ENCODE data around the gene ZDHHC14.

The ZDHHC14 gene

GRCh38 chr6:157516319-157517026 lies 135.5 kb downstream of the ZDHHC14 start:
- CTCF ChIA-PET: no interaction called here
- H3K27ac ChIP-seq: no peak overlapping the region
- DNase-seq (ENCODE audit: low spot score): no peak
- POLR2A ChIA-PET (ENCODE audit: low non-redundant PET): no interaction called here
- TF ChIP-seq CTCF (conservative IDR thresholded peaks at IDR 0.05; ENCODE audit: low read depth): no peak

GRCh38 chr6:157517601-157518359 lies 136.8 kb downstream of the ZDHHC14 start:
- DNase-seq (ENCODE audit: low spot score): no peak
- CTCF ChIA-PET: no interaction called here

GRCh38 chr6:157518397-157519250 lies 137.6 kb downstream of the ZDHHC14 start:
- DNase-seq (ENCODE audit: low spot score): no peak
- ChIA-PET CTCF (no interaction called here), POLR2A (ENCODE audit: low non-redundant PET) (no interaction called here)
- H3K27ac ChIP-seq: no peak overlapping the region
- no peak for TF ChIP-seq CTCF (conservative IDR thresholded peaks at IDR 0.05; ENCODE audit: low read depth)

More at GRCh38 chr6:157517601-157518359, 136.8 kb downstream of the ZDHHC14 start:
- no peak for TF ChIP-seq CTCF (conservative IDR thresholded peaks at IDR 0.05; ENCODE audit: low read depth)
- no peak overlapping the region for H3K27ac ChIP-seq
- POLR2A ChIA-PET (ENCODE audit: low non-redundant PET): no interaction called here

- POLR2A ChIA-PET (ENCODE audit: low non-redundant PET): no interaction called here
- CTCF ChIA-PET: no interaction called here
Measured at GRCh38 chr6:157519255-157520116, 138.5 kb downstream of the ZDHHC14 start.

GRCh38 chr6:157520117-157520406 lies 139.1 kb downstream of the ZDHHC14 start:
- no peak overlapping the region for H3K27ac ChIP-seq
- no peak for TF ChIP-seq CTCF (conservative IDR thresholded peaks at IDR 0.05; ENCODE audit: low read depth)
- ChIA-PET POLR2A (ENCODE audit: low non-redundant PET) (no interaction called here), CTCF (no interaction called here)
- no peak for DNase-seq (ENCODE audit: low spot score)

More at GRCh38 chr6:157519255-157520116, 138.5 kb downstream of the ZDHHC14 start:
- TF ChIP-seq CTCF (conservative IDR thresholded peaks at IDR 0.05; ENCODE audit: low read depth): no peak
- no peak overlapping the region for H3K27ac ChIP-seq
- DNase-seq (ENCODE audit: low spot score): peak; percentile 22

Data from RWPE1 (cell line).